Keratinocyte (primary cell): ENCODE data around the gene MAGI2.

Source experiments
- EZH2 ChIP-seq: IDR thresholded peaks from one replicate; pipeline ENCODE4 v1.6.1; 2012; ENCODE audit warnings: inconsistent platforms, mild to moderate bottlenecking, low read length, moderate library complexity
- TF ChIP-seq, protein P1 (sequence below), 3 experiments: IDR thresholded peaks in 1 of 3; conservative IDR thresholded peaks in 1 of 3; optimal IDR thresholded peaks in 1 of 3; 2 replicates in 2 of 3; 3 replicates in 1 of 3; pipeline versions ENCODE3 to v1.5.1; 2011; ENCODE audit warnings: low read length in 3 of 3, mild to moderate bottlenecking in 3 of 3, moderate library complexity in 2 of 3, control low read depth in 1 of 3, inconsistent platforms in 1 of 3; ENCODE audit not compliant: insufficient read depth in 2 of 3; ENCODE audit errors: extremely low read depth in 1 of 3

DNA sequence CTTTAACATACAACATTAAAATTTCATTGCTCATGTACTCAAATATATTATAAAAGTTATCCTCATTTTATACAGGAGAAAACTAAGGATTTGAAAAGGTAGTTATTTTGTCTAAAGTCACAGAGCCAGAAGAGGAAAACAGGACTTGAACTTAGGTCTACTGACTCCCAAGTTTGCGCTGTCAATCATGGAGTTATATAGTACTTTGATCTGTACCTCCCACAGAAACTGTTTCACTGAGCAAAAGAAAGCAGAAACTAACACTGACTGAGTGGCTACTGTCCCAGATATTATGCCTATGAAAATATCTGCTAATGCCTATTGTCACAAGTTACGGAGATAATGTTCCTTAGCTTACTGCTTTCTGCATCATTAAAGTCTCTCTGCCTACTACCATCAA is 329.1 kb downstream of the MAGI2 start:
- TF ChIP-seq, protein P1, sequence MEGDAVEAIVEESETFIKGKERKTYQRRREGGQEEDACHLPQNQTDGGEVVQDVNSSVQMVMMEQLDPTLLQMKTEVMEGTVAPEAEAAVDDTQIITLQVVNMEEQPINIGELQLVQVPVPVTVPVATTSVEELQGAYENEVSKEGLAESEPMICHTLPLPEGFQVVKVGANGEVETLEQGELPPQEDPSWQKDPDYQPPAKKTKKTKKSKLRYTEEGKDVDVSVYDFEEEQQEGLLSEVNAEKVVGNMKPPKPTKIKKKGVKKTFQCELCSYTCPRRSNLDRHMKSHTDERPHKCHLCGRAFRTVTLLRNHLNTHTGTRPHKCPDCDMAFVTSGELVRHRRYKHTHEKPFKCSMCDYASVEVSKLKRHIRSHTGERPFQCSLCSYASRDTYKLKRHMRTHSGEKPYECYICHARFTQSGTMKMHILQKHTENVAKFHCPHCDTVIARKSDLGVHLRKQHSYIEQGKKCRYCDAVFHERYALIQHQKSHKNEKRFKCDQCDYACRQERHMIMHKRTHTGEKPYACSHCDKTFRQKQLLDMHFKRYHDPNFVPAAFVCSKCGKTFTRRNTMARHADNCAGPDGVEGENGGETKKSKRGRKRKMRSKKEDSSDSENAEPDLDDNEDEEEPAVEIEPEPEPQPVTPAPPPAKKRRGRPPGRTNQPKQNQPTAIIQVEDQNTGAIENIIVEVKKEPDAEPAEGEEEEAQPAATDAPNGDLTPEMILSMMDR (optimal IDR thresholded peaks at IDR 0.05 in 1 of 3, IDR thresholded peaks at IDR 0.05 in 1 of 3, conservative IDR thresholded peaks at IDR 0.05 in 1 of 3; ENCODE audit: extremely low read depth in 1 of 3, insufficient read depth in 2 of 3, low read length in 3 of 3), result no peak
- TF ChIP-seq EZH2, result no peak
